ENCODE results near the gene TNIP1. TPM values are rescaled to one million over a fixed set of nuclear protein-coding genes. Genes with fewer than 3 reads are reported as not detected.

TNIP1 gene
- total RNA-seq, 1 experiment from 2014 or later, result 342 TPM

DNA sequence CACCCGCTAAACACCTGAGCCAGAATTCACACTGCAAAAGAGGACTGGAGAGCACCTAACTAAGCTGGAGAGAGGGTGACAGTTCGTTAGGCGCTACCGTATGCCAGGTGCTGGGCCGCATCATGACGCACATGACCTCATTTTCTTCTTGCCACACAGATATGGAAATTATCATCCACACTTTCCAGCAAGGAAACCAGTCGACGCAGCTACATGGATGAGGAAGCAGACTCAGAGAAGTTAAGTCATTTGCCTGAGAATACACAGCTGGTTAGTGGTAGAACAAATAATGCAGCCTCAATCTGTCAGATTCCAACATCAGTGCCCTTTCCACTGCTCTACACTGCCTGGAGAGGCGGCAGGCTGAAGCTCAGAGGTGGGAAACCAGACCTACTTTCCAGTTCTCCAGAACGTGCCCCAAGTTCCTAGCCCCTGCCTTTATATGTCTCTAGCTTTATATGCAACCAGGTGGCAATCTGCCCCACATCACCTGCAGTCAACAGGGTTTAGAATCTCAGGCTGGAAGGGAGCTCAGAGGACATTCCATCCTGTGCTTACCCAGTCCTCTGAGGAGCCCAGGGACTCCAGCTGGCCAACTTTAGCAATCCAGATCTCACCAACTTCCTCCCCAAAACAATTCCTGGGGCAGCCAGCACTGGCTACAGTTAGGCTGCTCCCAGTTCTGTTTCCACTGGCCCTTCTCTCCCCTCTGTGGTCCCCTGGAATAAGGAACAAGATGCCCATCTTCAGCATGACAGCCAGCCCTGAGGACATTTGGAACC lies 8.8 kb downstream of the TNIP1 start:
- no peaks in the 10 kb centered on the region for H3K27me3 Mint-ChIP-seq (ENCODE audit: insufficient read depth, unreplicated experiment)
- intact Hi-C loops (cut with micrococcal nuclease), result loop anchor here (2.0 kb wide), 1 partner anchor 21 kb away; no protein-coding TSS in a partner anchor
- no peak for DNase-seq (ENCODE audit: unreplicated experiment)
- ChIA-PET CTCF (interaction anchor here (0.6 to 40.7 kb wide), 11 partner anchors 8 to 512 kb away, joined by 3 to 1587 read pairs (median 4); no protein-coding TSS in a partner anchor), POLR2A (interaction anchor here (0.7 to 6.0 kb wide), 10 partner anchors 10 to 181 kb away, joined by 3 to 57 read pairs (median 4); partner anchors contain the start of genes GM2A and TNIP1)
- H3K4me1 Mint-ChIP-seq (ENCODE audit: insufficient read depth, unreplicated experiment), result peaks cover 57% of the 10 kb centered on the region
- H3K4me3 Mint-ChIP-seq (ENCODE audit: unreplicated experiment), result peak overlapping the region; percentile 3
- no peak for TF ChIP-seq CTCF (IDR thresholded peaks at IDR 0.05; ENCODE audit: unreplicated experiment)
- H3K9me3 Mint-ChIP-seq (ENCODE audit: unreplicated experiment), result no peaks in the 10 kb centered on the region
- H3K27ac Mint-ChIP-seq (ENCODE audit: low read depth, unreplicated experiment), result peak overlapping the region; percentile 78
- peaks cover 69% of the 10 kb centered on the region for H3K36me3 Mint-ChIP-seq (ENCODE audit: insufficient read depth, unreplicated experiment)
- BruUV-seq (replicated peaks), result no TSS peak

DNA sequence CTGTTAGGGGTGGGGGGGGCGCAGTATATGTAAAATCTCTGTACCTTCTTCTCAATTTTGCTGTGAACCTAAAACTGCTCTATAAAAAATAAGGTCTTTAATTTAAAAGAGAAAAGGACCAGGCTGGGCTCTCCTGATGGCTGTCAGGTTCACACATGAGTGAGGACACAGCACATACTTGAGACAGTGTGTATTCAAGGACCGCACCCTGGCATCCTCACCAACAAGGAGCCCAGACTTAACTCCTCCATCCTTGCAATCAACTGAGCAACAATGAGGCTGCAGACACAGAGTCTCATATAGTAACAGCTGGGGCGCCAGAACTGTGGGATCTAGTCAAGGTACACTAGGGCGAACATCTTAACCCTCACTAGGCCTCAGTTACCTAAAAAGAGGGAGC lies 9.8 kb downstream of the TNIP1 start:
- peak overlapping the region; percentile 78 for H3K27ac Mint-ChIP-seq (ENCODE audit: low read depth, unreplicated experiment)
- no peaks in the 10 kb centered on the region for H3K9me3 Mint-ChIP-seq (ENCODE audit: unreplicated experiment)
- peaks cover 74% of the 10 kb centered on the region for H3K36me3 Mint-ChIP-seq (ENCODE audit: insufficient read depth, unreplicated experiment)
- DNase-seq (ENCODE audit: unreplicated experiment), result no peak
- H3K4me1 Mint-ChIP-seq (ENCODE audit: insufficient read depth, unreplicated experiment), result peaks cover 47% of the 10 kb centered on the region
- no peaks in the 10 kb centered on the region for H3K27me3 Mint-ChIP-seq (ENCODE audit: insufficient read depth, unreplicated experiment)
- POLR2A ChIA-PET, result interaction anchor here (0.9 to 6.0 kb wide), 3 partner anchors 9 to 182 kb away, joined by 4 to 57 read pairs (median 6); partner anchors contain the start of genes GM2A and TNIP1
- no peak overlapping the region for H3K4me3 Mint-ChIP-seq (ENCODE audit: unreplicated experiment)
- CTCF ChIA-PET, result interaction anchor here (0.6 to 40.7 kb wide), 13 partner anchors 8 to 511 kb away, joined by 3 to 1587 read pairs (median 3); partner anchors contain the start of genes IRGM, SMIM3 and TNIP1
- no peak for TF ChIP-seq CTCF (IDR thresholded peaks at IDR 0.05; ENCODE audit: unreplicated experiment)
- no TSS peak for BruUV-seq (replicated peaks)
- intact Hi-C loops (cut with micrococcal nuclease), result no loop called here

DNA sequence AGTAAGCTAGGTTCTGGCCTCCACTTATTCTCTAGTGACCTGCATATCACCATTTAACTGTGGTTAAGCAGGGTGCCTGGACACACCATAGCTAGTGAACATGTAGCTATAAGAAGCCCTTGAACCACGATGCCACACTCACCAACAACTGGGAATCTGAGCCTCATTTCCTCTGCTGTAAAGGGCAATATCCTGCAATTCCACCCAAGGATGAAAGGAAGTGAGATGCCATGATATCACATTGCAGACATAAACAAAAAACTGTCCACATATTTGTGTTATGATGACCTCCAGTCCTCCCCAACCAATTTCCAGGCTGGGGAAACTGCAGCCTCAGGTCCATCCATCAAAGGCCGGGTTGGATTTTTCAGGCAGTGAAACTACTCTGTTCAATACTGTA lies 10.4 kb downstream of the TNIP1 start:
- Mint-ChIP-seq H3K27me3 (ENCODE audit: insufficient read depth, unreplicated experiment) (no peaks in the 10 kb centered on the region), H3K9me3 (ENCODE audit: unreplicated experiment) (no peaks in the 10 kb centered on the region), H3K4me3 (ENCODE audit: unreplicated experiment) (no peak overlapping the region), H3K4me1 (ENCODE audit: insufficient read depth, unreplicated experiment) (peaks cover 41% of the 10 kb centered on the region), H3K27ac (ENCODE audit: low read depth, unreplicated experiment) (peak overlapping the region; percentile 78), H3K36me3 (ENCODE audit: insufficient read depth, unreplicated experiment) (peaks cover 72% of the 10 kb centered on the region)
- CTCF ChIA-PET, result interaction anchor here (0.6 to 40.7 kb wide), 9 partner anchors 11 to 292 kb away, joined by 3 to 1587 read pairs (median 5); partner anchors contain the start of genes IRGM and SMIM3
- no TSS peak for BruUV-seq (replicated peaks)
- DNase-seq (ENCODE audit: unreplicated experiment), result no peak
- intact Hi-C loops (cut with micrococcal nuclease), result no loop called here
- POLR2A ChIA-PET, result interaction anchor here (1.0 to 6.0 kb wide), 2 partner anchors 10 to 12 kb away, joined by 4 to 57 read pairs; partner anchors contain the start of gene TNIP1
- no peak for TF ChIP-seq CTCF (IDR thresholded peaks at IDR 0.05; ENCODE audit: unreplicated experiment)
